CD14-positive monocyte (primary cell): ENCODE results near the gene FSD1. TPM values are rescaled to one million over a fixed set of nuclear protein-coding genes. Genes with fewer than 3 reads are reported as not detected.
"Not testable (repeated sequence)": the region's sequence is repeated elsewhere in the genome, so short reads cannot be mapped to it uniquely, and the experiment has no call there.

Experiments used
- DNase-seq, 3 donors: peaks; one replicate each; pipeline ENCODE4 v3.0.0-alpha.2; 2011 to 2022
- H2AFZ ChIP-seq: 2 replicates; pipeline ENCODE4 v1.6.0; 2012; ENCODE audit warnings: mild to moderate bottlenecking, low read depth, low read length, inconsistent platforms; ENCODE audit not compliant: insufficient read depth, poor library complexity, severe bottlenecking
- H3K27ac ChIP-seq, 2 donors: 1 replicate in 1 of 2; 2 replicates in 1 of 2; pipeline ENCODE4 v1.5.1; 2012 to 2013; ENCODE audit warnings: low read length in 2 of 2, control low read depth in 1 of 2, inconsistent platforms in 1 of 2, low read depth in 1 of 2, mild to moderate bottlenecking in 1 of 2
- H3K27me3 ChIP-seq, 2 donors: one replicate each; pipeline versions ENCODE4 v1.6.0 to v1.6.1; 2011 to 2013; ENCODE audit warnings: low read length in 2 of 2; ENCODE audit not compliant: control insufficient read depth in 2 of 2, insufficient read depth in 2 of 2
- H3K36me3 ChIP-seq, 2 donors: replicated peaks in 1 of 2; 1 replicate in 1 of 2; 2 replicates in 1 of 2; pipeline versions ENCODE4 v1.5.1 to v1.6.1; 2012 to 2013; ENCODE audit warnings: low read length in 2 of 2, control low read depth in 1 of 2, inconsistent platforms in 1 of 2, mild to moderate bottlenecking in 1 of 2; ENCODE audit not compliant: insufficient read depth in 2 of 2, control insufficient read depth in 1 of 2
- H3K4me1 ChIP-seq, 2 donors: 1 replicate in 1 of 2; 2 replicates in 1 of 2; pipeline versions ENCODE4 v1.5.1 to v1.6.1; 2012 to 2013; ENCODE audit warnings: low read length in 2 of 2, control low read depth in 1 of 2, inconsistent platforms in 1 of 2, mild to moderate bottlenecking in 1 of 2, moderate library complexity in 1 of 2; ENCODE audit not compliant: insufficient read depth in 2 of 2, control insufficient read depth in 1 of 2
- H3K4me2 ChIP-seq: replicated peaks from 2 replicates; pipeline ENCODE3; 2012; ENCODE audit warnings: low read length, moderate library complexity, mild to moderate bottlenecking; ENCODE audit not compliant: poor library complexity, severe bottlenecking; ENCODE audit errors: extremely low read depth
- H3K4me3 ChIP-seq, 3 experiments: fragments of 200-600 bp in 1 of 3; sonication (generic) in 1 of 3; replicated peaks in 1 of 3; 1 replicate in 2 of 3; 2 replicates in 1 of 3; pipeline ENCODE4 v1.5.1; 2011 to 2013; ENCODE audit warnings: low read length in 3 of 3, mild to moderate bottlenecking in 3 of 3, control low read depth in 2 of 3, low read depth in 2 of 3, inconsistent platforms in 1 of 3, moderate library complexity in 1 of 3
- H3K79me2 ChIP-seq: 2 replicates; pipeline ENCODE4 v1.6.0; 2012; ENCODE audit warnings: mild to moderate bottlenecking, control low read depth, inconsistent platforms, low read length, moderate library complexity; ENCODE audit not compliant: insufficient read depth
- H3K9ac ChIP-seq: 2 replicates; pipeline ENCODE4 v1.6.0; 2017; ENCODE audit warnings: low read length, mild to moderate bottlenecking; ENCODE audit not compliant: insufficient read depth, poor library complexity, severe bottlenecking
- H3K9me3 ChIP-seq, 2 donors: replicated peaks in 1 of 2; 1 replicate in 1 of 2; 2 replicates in 1 of 2; pipeline versions ENCODE4 v1.5.1 to v1.6.1; 2012 to 2013; ENCODE audit warnings: low read length in 2 of 2, control low read depth in 1 of 2; ENCODE audit not compliant: control insufficient read depth in 1 of 2, insufficient read depth in 1 of 2
- H4K20me1 ChIP-seq: 2 replicates; pipeline ENCODE4 v1.6.0; 2012; ENCODE audit warnings: mild to moderate bottlenecking, low read length, control low read depth, moderate library complexity; ENCODE audit not compliant: insufficient read depth
- H3K27ac Mint-ChIP-seq, 7 donors: one replicate each; pipeline ENCODE4 v1.8.0; 2020; ENCODE audit warnings: mild to moderate bottlenecking in 7 of 7, mixed read lengths in 7 of 7, moderate library complexity in 6 of 7, inconsistent platforms in 2 of 7
- H3K27me3 Mint-ChIP-seq, 3 donors: one replicate each; pipeline ENCODE4 v1.8.0; 2021 to 2022; ENCODE audit warnings: low read depth in 3 of 3, mild to moderate bottlenecking in 3 of 3, mixed read lengths in 3 of 3, moderate library complexity in 3 of 3, inconsistent platforms in 1 of 3
- H3K36me3 Mint-ChIP-seq, 2 donors: one replicate each; pipeline ENCODE4 v1.8.0; 2020; ENCODE audit warnings: mixed read lengths in 2 of 2, inconsistent platforms in 1 of 2, mild to moderate bottlenecking in 1 of 2
- H3K4me1 Mint-ChIP-seq: one replicate; pipeline ENCODE4 v1.8.0; 2020; ENCODE audit warnings: mild to moderate bottlenecking, mixed read lengths
- H3K4me3 Mint-ChIP-seq, 2 donors: one replicate each; pipeline ENCODE4 v1.8.0; 2020; ENCODE audit warnings: mild to moderate bottlenecking in 2 of 2, mixed read lengths in 2 of 2, moderate library complexity in 1 of 2
- H3K9me3 Mint-ChIP-seq, 7 donors: one replicate each; pipeline ENCODE4 v1.8.0; 2020 to 2022; ENCODE audit warnings: mixed read lengths in 7 of 7, mild to moderate bottlenecking in 6 of 7, moderate library complexity in 6 of 7, inconsistent platforms in 2 of 7
- CTCF ChIP-seq: fragments of 200-600 bp; IDR thresholded peaks from one replicate; pipeline ENCODE4 v1.8.0; 2022; ENCODE audit warnings: antibody characterized with exemption, mild to moderate bottlenecking
- WGBS: methylation state at CpG from one replicate; pipeline ENCODE4 v1.1.5; 2013; ENCODE audit warnings: missing lambda C conversion rate; ENCODE audit not compliant: insufficient coverage; 5-methylcytosine and 5-hydroxymethylcytosine counted together
- intact Hi-C, 2 donors: fragments of 100-400 bp; cut with micrococcal nuclease; formaldehyde crosslinking; loops; one replicate each; pipeline versions ENCODE4 v1.15.0 to v1.15.1; 2023
- polyA plus RNA-seq, 3 donors: library from polyadenylated mRNA; depleted of rRNA in 1 of 3; unstranded in 2 of 3; stranded (reverse) in 1 of 3; fragments of 300-500 nt in 2 of 3; fragments of >200 nt in 1 of 3; fragmentation: Illumina TruSeq in 2 of 3; gene quantifications; 1 replicate in 2 of 3; 2 replicates in 1 of 3; pipeline ENCODE4 v1.2.3, GENCODE V29; 2012 to 2021

Gene FSD1
- polyA plus RNA-seq, 3 donors = 0.39 TPM; not detected in 2

- no peak for DNase-seq
- intact Hi-C loops = no loop called here
- H3K9ac ChIP-seq = no peak overlapping the region
- H3K4me3 Mint-ChIP-seq = no peak overlapping the region
- H3K4me1 Mint-ChIP-seq = peaks cover 5% of the 10 kb centered on the region
- peaks cover 21 to 34% (median 26%) of the 10 kb centered on the region in 3 donors for H3K27me3 Mint-ChIP-seq
- H3K27me3 ChIP-seq = peaks cover 5 to 9% of the 10 kb centered on the region in 2 donors
- H3K36me3 Mint-ChIP-seq = no peaks in the 10 kb centered on the region
- H3K4me3 ChIP-seq = no peak overlapping the region
- H3K27ac ChIP-seq = no peak overlapping the region
- no peak overlapping the region for H3K27ac Mint-ChIP-seq
- no peaks in the 10 kb centered on the region for H3K79me2 ChIP-seq
- no peaks in the 10 kb centered on the region for H4K20me1 ChIP-seq
- no peak overlapping the region for H2AFZ ChIP-seq
- TF ChIP-seq CTCF = no peak
- peaks cover 0 to 3% (median 0%) of the 10 kb centered on the region in 7 donors for H3K9me3 Mint-ChIP-seq
- no peaks in the 10 kb centered on the region for H3K4me1 ChIP-seq
- no peak overlapping the region for H3K4me2 ChIP-seq
- H3K9me3 ChIP-seq = no peaks in the 10 kb centered on the region
- 72% methylated on average over 3 of the region's 6 CpGs for WGBS
- H3K36me3 ChIP-seq = no peaks in the 10 kb centered on the region
Measured at GRCh38 chr19:4284974-4285373, 19.4 kb upstream of the FSD1 start.

GRCh38 chr19:4286141-4286540 is 18.3 kb upstream of the FSD1 start:
- DNase-seq, H3K27ac ChIP-seq, H4K20me1 ChIP-seq, H3K4me3 ChIP-seq, H2AFZ ChIP-seq, H3K9me3 Mint-ChIP-seq, H3K27me3 ChIP-seq, H3K36me3 Mint-ChIP-seq, H3K79me2 ChIP-seq, H3K36me3 ChIP-seq, intact Hi-C loops, H3K9me3 ChIP-seq, H3K4me3 Mint-ChIP-seq, H3K4me1 Mint-ChIP-seq, H3K27ac Mint-ChIP-seq, H3K4me1 ChIP-seq, H3K4me2 ChIP-seq, H3K9ac ChIP-seq: not testable (repeated sequence)
- peaks cover 9 to 22% (median 14%) of the 10 kb centered on the region in 3 donors for H3K27me3 Mint-ChIP-seq
- 84% methylated on average over 4 of the region's 4 CpGs for WGBS
